OCI-LY7 (cell line): Measurements from ENCODE around the gene FAM156B. TPM values are rescaled to one million over a fixed set of nuclear protein-coding genes. Genes with fewer than 3 reads are reported as not detected.
"Not testable (repeated sequence)": the region's sequence is repeated elsewhere in the genome, so short reads cannot be mapped to it uniquely, and the experiment has no call there.

Experiments used
- Bru-seq: library from RNA; stranded (reverse); fragments of 400-500 nt; gene quantifications from one replicate; lab custom pipeline; 2021; lab: Mats Ljungman, UMichigan
- BruChase-seq, 2 experiments: library from RNA; stranded (reverse); fragments of 400-500 nt; gene quantifications; one replicate each; lab custom pipeline; 2021; lab: Mats Ljungman, UMichigan
- BruUV-seq: library from RNA; stranded (reverse); fragments of 400-500 nt; replicated peaks from 2 replicates; lab custom pipeline; 2021; lab: Mats Ljungman, UMichigan
- CTCF ChIA-PET: fragments of 300-600 bp; sonication (Branson Sonifier 250); formaldehyde crosslinking; loops from one replicate; lab custom pipeline; 2022; ENCODE audit warnings: antibody characterized with exemption; ENCODE audit not compliant: unreplicated experiment; lab: Charles Lee
- POLR2A ChIA-PET: fragments of 300-600 bp; sonication (Branson Sonifier 250); formaldehyde crosslinking; loops from one replicate; lab custom pipeline; 2022; ENCODE audit warnings: antibody characterized with exemption; lab: Charles Lee
- DNase-seq: peaks from one replicate; pipeline ENCODE4 v3.0.0-alpha.2; 2015; ENCODE audit warnings: low spot score
- H2AFZ ChIP-seq: fragments of 200-600 bp; sonication (generic), shearing (Covaris generic); 2 replicates; pipeline ENCODE4 v1.6.1; 2014; ENCODE audit warnings: mild to moderate bottlenecking, antibody characterized with exemption, low read length, moderate library complexity
- H3K27ac ChIP-seq: fragments of 200-600 bp; sonication (generic); 2 replicates; pipeline ENCODE4 v1.5.1; 2014; ENCODE audit warnings: mixed run types, low read depth, mild to moderate bottlenecking, moderate library complexity, low read length, inconsistent platforms; ENCODE audit not compliant: poor library complexity, severe bottlenecking
- H3K36me3 ChIP-seq: fragments of 200-600 bp; sonication (generic); 2 replicates; pipeline ENCODE4 v1.6.1; 2014; ENCODE audit warnings: mild to moderate bottlenecking, antibody characterized with exemption, low read length, moderate library complexity, mixed read lengths; ENCODE audit not compliant: insufficient read depth
- H3K4me1 ChIP-seq: fragments of 200-600 bp; sonication (generic); 2 replicates; pipeline ENCODE4 v1.5.1; 2014; ENCODE audit warnings: mild to moderate bottlenecking, low read length; ENCODE audit not compliant: insufficient read depth, poor library complexity, severe bottlenecking
- H3K4me2 ChIP-seq: fragments of 200-600 bp; sonication (generic); 2 replicates; pipeline ENCODE4 v1.6.1; 2014; ENCODE audit warnings: mild to moderate bottlenecking, low read length
- H3K4me3 ChIP-seq: fragments of 200-600 bp; sonication (generic); 2 replicates; pipeline ENCODE4 v1.5.1; 2014; ENCODE audit warnings: mild to moderate bottlenecking, low read depth, low read length; ENCODE audit not compliant: poor library complexity, severe bottlenecking
- H3K79me2 ChIP-seq: fragments of 200-600 bp; sonication (generic); 2 replicates; pipeline ENCODE4 v1.6.1; 2016; ENCODE audit warnings: low read depth, mild to moderate bottlenecking, low read length, moderate library complexity, mixed read lengths; ENCODE audit not compliant: insufficient read depth
- H3K9me2 ChIP-seq: fragments of 200-600 bp; sonication (generic); 2 replicates; pipeline ENCODE4 v1.6.1; 2016; ENCODE audit warnings: mild to moderate bottlenecking, low read length, mixed read lengths; ENCODE audit not compliant: insufficient read depth
- H3K9me3 ChIP-seq: fragments of 200-600 bp; sonication (generic); 2 replicates; pipeline ENCODE4 v1.6.1; 2014; ENCODE audit warnings: mild to moderate bottlenecking, mixed run types, low read length, mixed read lengths
- H4K20me1 ChIP-seq: fragments of 200-600 bp; sonication (generic); 2 replicates; pipeline ENCODE4 v1.6.1; 2014; ENCODE audit warnings: mild to moderate bottlenecking, antibody characterized with exemption, low read length, moderate library complexity, mixed read lengths; ENCODE audit not compliant: insufficient read depth
- EZH2phosphoT487 ChIP-seq: fragments of 200-600 bp; sonication (generic); IDR thresholded peaks from 2 replicates; pipeline ENCODE4 v1.6.1; 2018; ENCODE audit warnings: low read depth, borderline replicate concordance, mild to moderate bottlenecking, mixed run types, antibody characterized with exemption, low read length, moderate library complexity, mixed read lengths
- intact Hi-C: fragments of 100-400 bp; cut with micrococcal nuclease; formaldehyde crosslinking; loops from one replicate; pipeline ENCODE4 v1.10.0; 2022; ENCODE audit not compliant: unreplicated experiment
- long read RNA-seq: library from polyadenylated mRNA; stranded (forward); transcript quantifications from one replicate; pipeline ENCODE4 v2.0.0, GENCODE V29; 2022
- total RNA-seq, 2 experiments: library from RNA; depleted of rRNA in 1 of 2; stranded (reverse); fragments of >200 nt in 1 of 2; shearing (Covaris generic) in 1 of 2; gene quantifications; 2 replicates each; pipeline ENCODE4 v1.2.3, GENCODE V29; 2014 to 2022
- TF ChIP-seq, protein P1 (sequence below): fragments of 200-600 bp; sonication (generic); conservative IDR thresholded peaks from 2 replicates; pipeline ENCODE4 v1.5.1; 2014; ENCODE audit warnings: mild to moderate bottlenecking, antibody characterized with exemption, low read length, moderate library complexity, mixed read lengths

The FAM156B gene, protein sequence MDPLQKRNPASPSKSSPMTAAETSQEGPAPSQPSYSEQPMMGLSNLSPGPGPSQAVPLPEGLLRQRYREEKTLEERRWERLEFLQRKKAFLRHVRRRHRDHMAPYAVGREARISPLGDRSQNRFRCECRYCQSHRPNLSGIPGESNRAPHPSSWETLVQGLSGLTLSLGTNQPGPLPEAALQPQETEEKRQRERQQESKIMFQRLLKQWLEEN
- 27.4 and 38.6 TPM in 2 replicates for total RNA-seq (2014; rRNA removed; shearing (Covaris generic))
- 12.5 and 12.6 TPM in 2 replicates for total RNA-seq (2022)
- percentile 25 among the genes with signal in this experiment for Bru-seq, nascent RNA
- percentile 19 among the genes with signal in this experiment for BruChase-seq, experiment 1, labeled RNA remaining after a 6-hour chase
- percentile 19 among the genes with signal in this experiment for BruChase-seq, experiment 2, labeled RNA remaining after a 2-hour chase
- long read RNA-seq, transcript FAM156B-206 (4 exons, 776 nt): minor isoform, 5 of 75 reads
- long read RNA-seq, transcript FAM156B-201 (3 exons, 2,537 nt): major isoform, 39 of 75 reads
- long read RNA-seq, transcript FAM156B-203 (4 exons, 2,942 nt): minor isoform, 6 of 75 reads
- long read RNA-seq, partial matches to known transcripts: 2 of 75 reads
- long read RNA-seq, other reads (novel, unspliced or antisense): 23 of 75 reads

- H3K4me2 ChIP-seq, intact Hi-C loops, H3K4me3 ChIP-seq, BruUV-seq, POLR2A ChIA-PET, H3K4me1 ChIP-seq, CTCF ChIA-PET, H4K20me1 ChIP-seq, H3K9me3 ChIP-seq, H3K79me2 ChIP-seq, H3K36me3 ChIP-seq, DNase-seq, H3K9me2 ChIP-seq, H2AFZ ChIP-seq, H3K27ac ChIP-seq: not testable (repeated sequence)
These were observed at the start of gene FAM156B for GRCh38 chrX:52896855-52897709. Gene FAM156B (plus strand): TSS chrX:52897330. CDS start chrX:52907226, 9,896 bp downstream.

GRCh38 chrX:52852110-52852860 is 44.8 kb upstream of the FAM156B start:
- Histone ChIP-seq H4K20me1 (no peaks in the 10 kb centered on the region), H2AFZ (peak overlapping the region; percentile 87; the same call in 1 of the 2 replicates), H3K9me3 (no peaks in the 10 kb centered on the region), H3K4me1 (peaks cover 12% of the 10 kb centered on the region), H3K4me3 (no peak overlapping the region), H3K79me2 (no peaks in the 10 kb centered on the region), H3K4me2 (peak overlapping the region; percentile 29; the same call in 1 of the 2 replicates), H3K36me3 (no peaks in the 10 kb centered on the region), H3K9me2 (no peaks in the 10 kb centered on the region), H3K27ac (no peak overlapping the region)
- intact Hi-C loops: no loop called here
- no peak for TF ChIP-seq EZH2phosphoT487
- TF ChIP-seq, protein P1, sequence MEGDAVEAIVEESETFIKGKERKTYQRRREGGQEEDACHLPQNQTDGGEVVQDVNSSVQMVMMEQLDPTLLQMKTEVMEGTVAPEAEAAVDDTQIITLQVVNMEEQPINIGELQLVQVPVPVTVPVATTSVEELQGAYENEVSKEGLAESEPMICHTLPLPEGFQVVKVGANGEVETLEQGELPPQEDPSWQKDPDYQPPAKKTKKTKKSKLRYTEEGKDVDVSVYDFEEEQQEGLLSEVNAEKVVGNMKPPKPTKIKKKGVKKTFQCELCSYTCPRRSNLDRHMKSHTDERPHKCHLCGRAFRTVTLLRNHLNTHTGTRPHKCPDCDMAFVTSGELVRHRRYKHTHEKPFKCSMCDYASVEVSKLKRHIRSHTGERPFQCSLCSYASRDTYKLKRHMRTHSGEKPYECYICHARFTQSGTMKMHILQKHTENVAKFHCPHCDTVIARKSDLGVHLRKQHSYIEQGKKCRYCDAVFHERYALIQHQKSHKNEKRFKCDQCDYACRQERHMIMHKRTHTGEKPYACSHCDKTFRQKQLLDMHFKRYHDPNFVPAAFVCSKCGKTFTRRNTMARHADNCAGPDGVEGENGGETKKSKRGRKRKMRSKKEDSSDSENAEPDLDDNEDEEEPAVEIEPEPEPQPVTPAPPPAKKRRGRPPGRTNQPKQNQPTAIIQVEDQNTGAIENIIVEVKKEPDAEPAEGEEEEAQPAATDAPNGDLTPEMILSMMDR: no peak
- ChIA-PET POLR2A (no interaction called here), CTCF (no interaction called here)
- DNase-seq: no peak
- BruUV-seq: no TSS peak

DNA sequence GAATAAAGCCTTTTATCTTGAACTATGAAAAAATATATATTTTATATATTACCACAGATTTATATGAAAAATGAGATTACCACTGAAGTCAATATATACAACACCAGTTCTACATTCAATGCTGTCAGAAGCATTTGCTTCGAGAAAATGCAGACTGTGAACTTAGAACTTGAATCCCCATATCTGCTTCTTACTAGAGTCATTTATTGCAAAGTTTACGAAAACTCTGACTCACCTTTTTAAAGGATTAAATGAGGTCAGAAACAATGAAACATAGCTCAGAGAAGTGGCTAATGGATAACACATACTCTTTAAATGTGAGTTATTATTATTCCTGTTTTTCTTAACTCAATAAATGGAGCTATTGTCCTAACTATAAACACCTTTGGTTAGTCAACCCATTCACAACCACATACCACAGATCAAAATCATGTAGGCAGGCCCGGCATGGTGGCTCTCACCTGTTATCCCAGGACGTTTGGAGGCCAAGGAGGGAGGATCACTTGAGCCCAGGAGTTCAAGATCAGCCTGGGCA is 40.1 kb upstream of the FAM156B start:
- H4K20me1 ChIP-seq, H3K4me3 ChIP-seq, intact Hi-C loops, BruUV-seq, H3K79me2 ChIP-seq, H3K4me2 ChIP-seq, H3K9me2 ChIP-seq, CTCF ChIA-PET, H3K36me3 ChIP-seq, H3K27ac ChIP-seq, H2AFZ ChIP-seq, H3K9me3 ChIP-seq, DNase-seq, POLR2A ChIA-PET: not testable (repeated sequence)
- H3K4me1 ChIP-seq: peaks cover 12% of the 10 kb centered on the region
